MCF 10A (cell line): Measurements from ENCODE around the gene TYW3. TPM values are rescaled to one million over a fixed set of nuclear protein-coding genes. Genes with fewer than 3 reads are reported as not detected.
A peak's percentile ranks its signal among the peaks of the same experiment; 100 is the strongest.

Experiments
- BruUV-seq: library from RNA; stranded (reverse); fragments of 400-500 nt; replicated peaks from 2 replicates; lab custom pipeline; 2021; lab: Mats Ljungman, UMichigan
- CTCF ChIA-PET: fragments of 300-600 bp; sonication (Branson Sonifier 250); formaldehyde crosslinking; extraction: SDS; loops from one replicate; lab custom pipeline; 2021; ENCODE audit warnings: antibody characterized with exemption, inconsistent platforms; lab: Yijun Ruan, JAX
- POLR2A ChIA-PET: fragments of 300-600, 350-650 bp; sonication (Branson Sonifier 250); formaldehyde crosslinking; extraction: SDS; loops from one replicate; lab custom pipeline; 2020; ENCODE audit warnings: antibody characterized with exemption, inconsistent platforms; lab: Yijun Ruan, JAX
- DNase-seq: peaks from one replicate; pipeline ENCODE4 v3.0.0-alpha.2; 2018; ENCODE audit not compliant: unreplicated experiment
- H3K27ac Mint-ChIP-seq: one replicate; pipeline ENCODE4 v1.8.0; 2022; ENCODE audit warnings: mild to moderate bottlenecking, low read depth, mixed read lengths; ENCODE audit not compliant: unreplicated experiment
- H3K27me3 Mint-ChIP-seq: one replicate; pipeline ENCODE4 v1.8.0; 2022; ENCODE audit warnings: mixed read lengths; ENCODE audit not compliant: insufficient read depth, unreplicated experiment
- H3K36me3 Mint-ChIP-seq: one replicate; pipeline ENCODE4 v1.8.0; 2022; ENCODE audit warnings: mild to moderate bottlenecking, moderate library complexity, mixed read lengths; ENCODE audit not compliant: insufficient read depth, unreplicated experiment
- H3K4me1 Mint-ChIP-seq: one replicate; pipeline ENCODE4 v1.8.0; 2022; ENCODE audit warnings: mixed read lengths; ENCODE audit not compliant: insufficient read depth, unreplicated experiment
- H3K4me3 Mint-ChIP-seq: one replicate; pipeline ENCODE4 v1.8.0; 2022; ENCODE audit warnings: mild to moderate bottlenecking, moderate library complexity, mixed read lengths; ENCODE audit not compliant: unreplicated experiment
- H3K9me3 Mint-ChIP-seq: one replicate; pipeline ENCODE4 v1.8.0; 2022; ENCODE audit warnings: mixed read lengths; ENCODE audit not compliant: unreplicated experiment
- CTCF ChIP-seq: fragments of 200-600 bp; IDR thresholded peaks from one replicate; pipeline ENCODE4 v1.8.0; 2022; ENCODE audit warnings: antibody characterized with exemption, mild to moderate bottlenecking; ENCODE audit not compliant: unreplicated experiment
- intact Hi-C: fragments of 100-400 bp; cut with micrococcal nuclease; formaldehyde crosslinking; loops from 2 replicates; pipeline ENCODE4 v1.14.1; 2022
- total RNA-seq: library from RNA; stranded (reverse); gene quantifications from 2 replicates; pipeline ENCODE4 v1.2.3, GENCODE V29; 2022

The TYW3 gene
- total RNA-seq, 1 experiment from 2014 or later = 22.6 TPM

GRCh38 chr1:74686928-74687327, 46.0 kb upstream of the TYW3 start:
- POLR2A ChIA-PET = no interaction called here
- H3K9me3 Mint-ChIP-seq = no peaks in the 10 kb centered on the region
- no peaks in the 10 kb centered on the region for H3K36me3 Mint-ChIP-seq
- BruUV-seq = no TSS peak
- CTCF ChIA-PET = interaction anchor here (0.6 to 1.2 kb wide), 4 partner anchors 29 to 652 kb away, joined by 3 to 4 read pairs (median 3); no protein-coding TSS in a partner anchor
- H3K4me3 Mint-ChIP-seq = no peak overlapping the region
- intact Hi-C loops = loop anchor here (5.0 to 10.0 kb wide), 3 partner anchors 185 to 692 kb away; no protein-coding TSS in a partner anchor
- DNase-seq = no peak
- no peak overlapping the region for H3K27ac Mint-ChIP-seq
- no peaks in the 10 kb centered on the region for H3K4me1 Mint-ChIP-seq
- no peak for TF ChIP-seq CTCF
- no peaks in the 10 kb centered on the region for H3K27me3 Mint-ChIP-seq

GRCh38 chr1:74689621-74690363, 43.2 kb upstream of the TYW3 start:
- no TSS peak for BruUV-seq
- POLR2A ChIA-PET = no interaction called here

GRCh38 chr1:74690364-74690696, 42.6 kb upstream of the TYW3 start:
- DNase-seq = no peak
- H3K9me3 Mint-ChIP-seq = no peaks in the 10 kb centered on the region
- H3K36me3 Mint-ChIP-seq = no peaks in the 10 kb centered on the region
- no peak for TF ChIP-seq CTCF
- intact Hi-C loops = no loop called here
- H3K4me1 Mint-ChIP-seq = peaks cover 6% of the 10 kb centered on the region
- no TSS peak for BruUV-seq
- ChIA-PET CTCF (interaction anchor here (0.5 to 3.3 kb wide), 20 partner anchors 8 to 1946 kb away, joined by 3 to 23 read pairs (median 4); no protein-coding TSS in a partner anchor), POLR2A (no interaction called here)
- no peak overlapping the region for H3K27ac Mint-ChIP-seq
- no peaks in the 10 kb centered on the region for H3K27me3 Mint-ChIP-seq
- no peak overlapping the region for H3K4me3 Mint-ChIP-seq

More at GRCh38 chr1:74689621-74690363, 43.2 kb upstream of the TYW3 start:
- CTCF ChIA-PET = interaction anchor here (0.6 to 3.3 kb wide), 38 partner anchors 9 to 1587 kb away, joined by 3 to 23 read pairs (median 4); partner anchors contain the start of gene ERICH3
- peaks cover 6% of the 10 kb centered on the region for H3K4me1 Mint-ChIP-seq
- no peaks in the 10 kb centered on the region for H3K27me3 Mint-ChIP-seq
- H3K27ac Mint-ChIP-seq = no peak overlapping the region
- intact Hi-C loops = loop anchor here (2.0 to 10.0 kb wide), 4 partner anchors 187 to 849 kb away; no protein-coding TSS in a partner anchor
- DNase-seq = peak; percentile 72
- H3K36me3 Mint-ChIP-seq = no peaks in the 10 kb centered on the region
- H3K9me3 Mint-ChIP-seq = no peaks in the 10 kb centered on the region
- TF ChIP-seq CTCF = peak; percentile 80
- no peak overlapping the region for H3K4me3 Mint-ChIP-seq

- intact Hi-C loops = no loop called here
- no peak overlapping the region for H3K4me3 Mint-ChIP-seq
- POLR2A ChIA-PET = no interaction called here
- CTCF ChIA-PET = interaction anchor here (0.5 to 3.3 kb wide), 17 partner anchors 8 to 1946 kb away, joined by 3 to 23 read pairs (median 3); no protein-coding TSS in a partner anchor
- BruUV-seq = no TSS peak
- H3K27me3 Mint-ChIP-seq = no peaks in the 10 kb centered on the region
- H3K9me3 Mint-ChIP-seq = no peaks in the 10 kb centered on the region
- DNase-seq = no peak
- no peak overlapping the region for H3K27ac Mint-ChIP-seq
- H3K36me3 Mint-ChIP-seq = no peaks in the 10 kb centered on the region
- H3K4me1 Mint-ChIP-seq = peaks cover 6% of the 10 kb centered on the region
- no peak for TF ChIP-seq CTCF
Observed at GRCh38 chr1:74690909-74691308, 42.0 kb upstream of the TYW3 start.
